Cerebellar cortex (tissue), 1 donor: ENCODE data around the gene ERV3-1.
A peak's percentile ranks its signal among the peaks of the same experiment; 100 is the strongest.
"Not testable (repeated sequence)": the region's sequence is repeated elsewhere in the genome, so short reads cannot be mapped to it uniquely, and the experiment has no call there.

Experiments
- DNase-seq: peaks from one replicate; pipeline ENCODE4 v3.0.0-alpha.2; 2015; ENCODE audit warnings: low spot score

ERV3-1 gene

DNA sequence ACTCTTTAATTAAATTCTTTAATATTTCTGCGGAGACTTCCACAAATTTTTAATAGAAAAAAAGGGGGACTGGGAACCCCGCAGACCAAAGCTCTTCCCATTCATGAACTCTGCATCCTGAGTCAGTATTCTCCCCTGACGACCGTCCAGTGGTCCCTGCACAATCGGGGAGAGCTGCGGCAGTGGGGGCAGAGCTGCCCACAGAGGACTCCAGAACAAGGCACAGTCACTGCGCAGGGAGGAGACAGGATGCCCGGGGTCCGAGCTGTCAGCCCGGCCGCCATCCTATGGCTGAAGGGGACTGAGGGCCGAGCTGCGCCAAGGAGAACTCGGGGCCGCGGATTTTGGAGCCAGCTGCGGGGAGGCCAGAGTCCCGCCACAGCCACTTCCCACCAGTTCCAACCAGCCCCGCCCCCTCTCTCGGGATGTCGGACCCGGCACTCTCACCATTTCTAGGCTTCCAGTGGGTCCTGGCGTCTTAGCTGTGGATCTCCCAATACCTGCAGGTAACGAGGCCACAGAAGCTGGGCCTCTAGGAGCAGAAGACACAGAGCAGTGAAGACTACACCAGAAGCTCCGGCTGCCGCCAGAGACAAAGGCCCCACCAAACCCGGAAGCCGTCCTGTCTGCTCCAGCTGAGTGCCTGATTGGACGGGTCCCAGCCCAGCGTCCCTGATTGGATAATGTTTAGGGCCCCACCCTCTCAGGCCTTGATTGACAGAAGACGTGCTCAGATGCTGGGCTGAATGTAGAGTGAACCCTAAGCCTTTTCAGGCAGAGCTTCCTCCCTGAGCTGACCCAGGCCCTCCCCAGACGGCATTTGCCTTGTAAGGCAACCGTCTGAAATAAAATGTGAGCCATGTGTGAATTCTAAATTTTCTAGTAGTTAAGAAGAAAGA is at the start of gene ERV3-1:
Gene ERV3-1 (minus strand): TSS at position 594 of the 899 bp plus-strand sequence. CDS start 13,661 bp downstream, outside the sequence.
- DNase-seq, result peak; percentile 99

DNA sequence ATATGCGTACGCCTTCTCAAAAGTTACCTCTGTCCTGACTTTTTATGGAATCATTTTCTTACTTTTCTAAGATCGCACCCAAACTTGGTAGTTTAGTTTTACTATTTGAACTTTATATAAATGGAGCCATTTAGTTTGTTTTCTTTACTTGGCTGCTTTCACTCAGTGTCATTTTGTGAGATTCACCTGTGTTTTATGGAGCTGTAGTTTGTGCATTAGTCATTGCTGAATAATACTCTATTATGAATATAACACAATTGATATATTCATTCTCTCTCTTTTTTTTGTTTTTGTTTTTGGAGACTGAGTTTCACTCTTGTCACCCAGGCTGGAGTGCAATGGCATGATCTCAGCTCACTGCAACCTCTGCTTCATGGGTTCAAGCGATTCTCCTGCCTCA is 49.3 kb upstream of the ERV3-1 start:
- not testable (repeated sequence) for DNase-seq

GRCh38 chr7:65054466-65054994 is 48.0 kb upstream of the ERV3-1 start:
- not testable (repeated sequence) for DNase-seq

DNA sequence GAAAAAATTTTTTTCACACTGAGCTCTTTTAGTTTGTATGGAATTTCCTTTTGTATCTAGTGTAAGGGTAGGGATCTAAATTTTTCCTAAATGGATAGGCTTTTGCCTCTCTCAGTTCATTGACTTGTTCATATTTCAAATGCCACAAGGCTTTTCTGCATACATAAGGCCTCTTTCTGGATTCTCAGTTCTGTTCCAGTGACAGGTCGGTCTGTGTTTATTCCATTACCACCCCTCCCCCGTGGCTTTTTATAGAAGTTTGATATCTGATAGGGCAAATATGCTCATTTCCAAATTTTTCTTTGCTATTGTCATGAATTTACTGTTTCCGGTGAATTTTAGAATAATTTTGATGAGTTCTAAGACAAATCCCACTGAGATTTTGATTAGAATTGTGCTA is 45.2 kb upstream of the ERV3-1 start:
- DNase-seq, result not testable (repeated sequence)

DNA sequence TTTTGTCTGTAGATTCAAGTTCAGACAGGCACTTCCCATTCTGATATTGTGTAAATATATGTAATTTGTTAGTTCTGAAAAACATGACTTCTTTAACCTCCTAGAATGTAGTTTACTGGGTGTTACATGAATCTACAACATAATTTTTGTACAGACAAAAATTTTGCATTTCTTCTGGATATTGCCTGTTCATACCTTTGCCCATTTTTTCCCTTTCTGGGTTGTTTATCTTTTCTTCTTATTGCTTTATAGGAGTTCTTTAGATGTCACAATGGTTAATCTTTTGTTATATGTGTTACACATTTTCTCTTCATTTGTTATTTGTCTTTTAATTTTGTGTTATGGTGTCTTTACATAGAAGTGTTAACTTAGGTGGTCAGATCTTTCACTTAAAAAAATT is 44.7 kb upstream of the ERV3-1 start:
- DNase-seq, result not testable (repeated sequence)

- DNase-seq, result not testable (repeated sequence)
Measured at GRCh38 chr7:65046329-65046728, 39.8 kb upstream of the ERV3-1 start.

DNA sequence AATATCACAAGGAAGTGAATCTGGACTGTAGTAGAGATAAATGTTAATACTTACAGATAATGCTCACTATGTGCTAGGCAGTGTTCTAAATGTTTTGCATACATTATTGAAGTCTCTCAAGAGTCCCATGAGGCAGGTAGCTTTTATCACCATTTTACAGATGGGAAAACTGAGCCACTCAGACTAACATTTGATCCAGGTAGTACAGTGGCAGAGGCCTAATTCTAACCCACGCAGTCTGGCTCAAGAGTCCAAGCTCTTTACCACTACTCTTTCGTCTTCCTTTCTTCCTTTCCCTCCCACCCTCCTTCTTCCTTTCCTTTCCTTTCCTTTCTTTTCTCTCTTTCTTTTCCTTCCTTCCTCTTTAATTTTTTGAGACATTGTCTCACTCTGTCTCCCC is 39.1 kb upstream of the ERV3-1 start:
- DNase-seq, result not testable (repeated sequence)

- DNase-seq, result peak; percentile 44
Measured at GRCh38 chr7:65038767-65039166, 32.3 kb upstream of the ERV3-1 start.

DNA sequence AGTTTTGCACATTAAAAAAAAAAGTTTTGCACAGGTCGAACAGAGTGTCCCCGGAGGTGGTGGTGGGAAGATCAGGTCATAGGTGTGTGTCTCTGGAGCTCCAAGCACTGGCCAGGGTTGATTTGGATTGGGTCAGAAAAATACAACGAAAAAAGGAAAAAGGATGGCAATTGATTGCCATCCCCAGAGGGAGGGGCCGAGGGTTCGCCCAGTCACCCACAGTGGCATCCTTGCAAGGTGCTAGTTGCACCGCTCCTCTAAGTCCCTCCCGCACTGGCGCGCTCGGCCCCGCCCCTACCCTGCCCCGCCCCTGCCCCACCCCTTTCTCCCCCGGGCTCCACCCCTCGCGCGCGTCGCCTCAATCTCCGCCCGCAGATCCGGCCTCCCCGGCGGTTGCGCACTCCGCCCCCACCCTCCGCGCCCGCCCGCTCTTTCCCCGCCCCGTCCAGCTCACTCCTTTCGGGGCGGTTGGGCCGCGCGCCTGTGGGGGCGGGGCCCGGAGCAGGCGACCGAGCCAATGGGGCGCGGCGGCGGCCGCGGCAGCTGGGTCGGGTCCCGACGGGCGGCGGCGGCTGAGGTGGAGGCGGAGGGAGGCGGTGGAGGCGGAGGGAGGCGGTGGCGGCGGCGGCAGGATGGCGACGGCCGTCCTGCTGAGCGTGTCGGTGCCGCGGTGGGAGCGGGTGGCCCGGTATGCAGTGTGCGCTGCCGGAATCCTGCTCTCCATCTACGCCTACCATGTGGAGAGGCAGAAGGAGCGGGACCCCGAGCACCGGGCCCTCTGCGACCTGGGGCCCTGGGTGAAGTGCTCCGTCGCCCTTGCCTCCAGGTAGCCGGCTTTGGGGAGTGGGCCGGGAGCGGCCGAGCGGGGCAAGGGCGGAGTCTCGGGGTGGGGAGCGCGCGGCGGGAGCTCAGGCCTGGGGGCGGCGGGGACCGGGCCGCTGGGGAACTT is 31.5 kb upstream of the ERV3-1 start:
- peak; percentile 91 for DNase-seq

DNA sequence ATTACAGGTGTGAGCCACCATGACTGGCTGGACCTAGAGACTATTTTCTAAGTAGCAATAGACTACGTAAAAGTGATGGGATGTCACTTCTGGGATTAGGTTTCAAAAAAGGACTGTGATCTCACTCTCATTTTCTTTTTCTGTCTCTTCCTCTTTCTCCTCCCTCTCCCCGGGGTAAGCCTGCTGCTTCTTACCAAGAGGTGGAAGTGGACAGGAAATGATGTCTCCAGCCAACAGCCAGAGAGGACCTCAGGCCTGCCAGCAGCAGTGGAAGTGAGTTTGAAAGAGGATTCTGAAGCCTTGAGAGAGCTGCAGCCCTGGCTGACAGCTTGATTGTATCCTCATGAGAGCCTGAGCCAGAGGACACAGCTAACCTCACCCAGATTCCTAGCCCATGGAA is 30.0 kb upstream of the ERV3-1 start:
- not testable (repeated sequence) for DNase-seq

DNA sequence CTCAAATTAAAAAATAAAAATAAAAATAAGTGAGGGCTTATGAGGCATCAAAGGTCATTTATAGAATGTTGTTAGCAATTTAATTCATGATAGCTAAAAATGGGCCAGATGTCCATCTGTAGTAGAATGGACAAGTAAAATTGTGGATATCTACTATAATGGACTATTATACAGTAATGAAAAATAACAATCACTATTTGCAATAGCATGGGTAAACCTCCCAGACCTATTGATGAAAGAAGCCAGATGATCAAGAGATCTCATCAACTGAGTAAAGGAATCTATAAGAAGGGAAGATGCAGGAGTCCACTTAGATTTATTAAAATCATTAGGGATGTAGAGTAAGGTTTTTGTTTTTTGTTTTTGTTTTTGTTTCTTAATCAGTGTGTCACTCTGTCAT is 29.0 kb upstream of the ERV3-1 start:
- DNase-seq, result not testable (repeated sequence)

GRCh38 chr7:65034120-65034782 is 27.8 kb upstream of the ERV3-1 start:
- DNase-seq, result not testable (repeated sequence)

DNA sequence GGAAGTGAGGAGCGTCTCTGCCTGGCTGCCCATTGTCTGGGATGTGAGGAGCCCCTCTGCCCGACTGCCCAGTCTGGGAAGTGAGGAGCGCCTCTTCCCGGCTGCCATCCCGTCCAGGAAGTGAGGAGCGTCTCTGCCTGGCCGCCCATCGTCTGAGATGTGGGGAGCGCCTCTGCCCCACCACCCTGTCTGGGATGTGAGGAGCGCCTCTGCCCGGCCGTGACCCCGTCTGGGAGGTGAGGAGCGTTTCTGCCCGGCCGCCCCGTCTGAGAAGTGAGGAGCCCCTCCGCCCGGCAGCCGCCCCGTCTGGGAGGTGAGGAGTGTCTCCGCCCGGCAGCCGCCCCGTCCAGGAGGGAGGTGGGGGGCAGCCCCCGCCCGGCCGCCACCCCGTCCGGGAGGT is 26.9 kb upstream of the ERV3-1 start:
- DNase-seq, result not testable (repeated sequence)

DNA sequence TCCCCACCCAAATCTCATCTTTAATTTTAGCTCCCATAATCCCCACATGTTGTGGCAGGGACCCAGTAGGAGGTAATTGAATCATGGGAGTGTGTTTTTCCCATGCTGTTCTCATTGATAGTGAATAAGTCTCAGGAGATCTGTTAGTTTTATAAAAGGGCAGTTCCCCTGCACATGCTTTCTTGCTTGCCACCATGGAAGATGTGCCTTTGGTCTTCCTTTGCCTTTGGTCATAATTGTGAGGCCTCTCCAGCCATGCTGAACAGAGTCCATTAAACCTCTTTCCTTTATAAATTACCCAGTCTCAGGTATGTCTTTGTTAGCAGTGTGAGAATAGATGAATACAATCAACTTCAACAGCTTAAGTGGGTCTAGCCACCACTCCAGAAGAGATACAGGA is 18.5 kb upstream of the ERV3-1 start:
- DNase-seq, result not testable (repeated sequence)

DNA sequence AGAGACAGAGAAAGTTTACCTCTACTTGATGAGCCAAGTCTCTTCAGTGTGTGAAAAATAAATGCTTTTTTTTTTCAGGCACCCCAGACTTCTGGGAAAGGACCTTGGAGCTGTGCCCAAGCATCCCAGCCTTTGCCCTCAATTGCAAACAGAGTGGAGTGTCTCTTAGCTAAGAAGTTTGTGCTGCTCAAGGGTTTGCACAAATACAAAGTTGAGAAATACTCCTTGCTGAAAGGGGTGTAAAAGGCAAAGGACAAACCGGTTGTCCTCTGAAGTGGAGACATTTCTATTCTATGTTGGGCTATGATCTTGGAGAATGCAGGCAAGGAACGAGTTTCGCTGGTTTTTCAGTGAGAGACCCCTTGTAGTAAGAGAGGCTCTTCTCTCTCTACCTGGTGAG is 14.5 kb upstream of the ERV3-1 start:
- DNase-seq, result not testable (repeated sequence)

- DNase-seq, result not testable (repeated sequence)
Measured at GRCh38 chr7:65009881-65010280, 3.4 kb upstream of the ERV3-1 start.

GRCh38 chr7:65009394-65009793 is 2.9 kb upstream of the ERV3-1 start:
- not testable (repeated sequence) for DNase-seq

- DNase-seq, result not testable (repeated sequence)
Measured at GRCh38 chr7:65007036-65007435, 549 bp upstream of the ERV3-1 start.

DNA sequence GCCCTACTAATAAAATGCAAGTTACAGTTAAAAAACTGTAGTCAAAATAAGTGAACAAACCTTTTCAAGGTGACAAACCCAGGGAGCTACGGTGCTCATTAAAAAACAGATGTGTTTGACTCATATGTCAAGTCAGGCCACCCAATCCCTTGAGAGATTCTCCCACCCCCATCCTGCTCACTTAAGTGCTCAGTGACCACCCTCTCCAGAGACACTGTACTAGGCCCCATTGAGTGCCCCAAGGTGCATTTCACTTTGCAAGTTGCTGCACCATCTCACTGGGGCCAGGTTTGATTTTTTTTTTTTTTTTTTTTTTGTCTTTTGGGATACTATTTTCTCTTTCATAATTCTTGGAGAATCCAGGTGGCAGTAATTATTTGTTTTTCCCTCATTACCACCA is 1.9 kb downstream of the ERV3-1 start:
- DNase-seq, result no peak

DNA sequence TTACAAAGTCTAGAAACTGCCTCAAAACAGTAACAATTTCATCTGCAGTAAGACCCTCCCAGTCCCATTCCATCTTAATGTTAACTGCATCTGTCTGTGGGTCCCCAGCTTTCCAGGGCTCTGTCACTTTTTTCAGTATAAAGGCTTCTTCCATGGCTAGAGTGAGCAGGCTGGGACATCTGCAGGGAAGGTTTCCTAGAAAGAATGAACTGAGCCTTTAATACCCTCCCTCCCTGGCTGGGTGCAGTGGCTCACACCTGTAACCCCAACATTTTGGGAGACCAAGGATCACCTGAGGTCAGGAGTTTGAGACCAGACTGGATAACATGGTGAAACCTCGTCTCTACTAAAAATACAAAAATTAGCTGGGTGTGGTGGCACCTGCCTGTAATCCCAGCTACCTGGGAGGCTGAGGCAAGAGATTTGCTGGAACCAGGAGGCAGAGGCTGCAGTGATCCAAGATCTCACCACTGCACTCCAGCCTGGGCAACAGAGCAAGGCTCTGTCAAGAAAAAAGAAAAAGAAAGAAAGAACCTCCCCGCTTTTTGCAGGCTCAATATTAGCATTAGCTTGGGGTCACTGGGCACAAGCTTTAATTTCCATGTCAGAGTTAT is 3.4 kb downstream of the ERV3-1 start:
- DNase-seq, result no peak

DNA sequence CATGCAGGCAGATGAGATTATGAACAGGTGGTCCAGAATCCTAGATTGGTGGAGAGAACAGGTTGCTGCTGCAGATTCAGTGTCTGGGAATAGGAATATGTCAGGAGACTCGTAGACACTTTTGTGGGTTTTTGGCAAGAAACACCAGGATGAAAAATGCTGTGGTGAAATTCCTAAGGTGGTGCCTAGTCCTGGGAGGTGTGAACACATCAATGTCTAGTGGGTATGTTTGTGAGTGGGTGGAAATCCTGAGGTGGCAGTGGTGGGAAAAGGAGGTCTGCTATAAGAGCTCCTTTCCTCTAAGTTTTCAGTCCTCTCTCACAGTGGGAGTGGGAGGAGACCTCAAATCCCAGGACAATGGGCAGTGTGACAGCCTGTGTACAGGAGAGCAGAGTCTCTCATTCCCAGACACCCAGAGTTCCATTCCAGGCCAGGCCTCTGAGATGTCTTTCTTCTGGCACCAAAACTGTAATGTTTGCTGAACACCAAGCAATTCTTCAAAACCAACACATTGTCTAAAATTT is 5.1 kb downstream of the ERV3-1 start:
- no peak for DNase-seq
